SK-N-SH treated with all-trans-retinoic acid at 6 μM for 48 hours (cell line): ENCODE results near the gene SLC15A2.
"Not testable (repeated sequence)": the region's sequence is repeated elsewhere in the genome, so short reads cannot be mapped to it uniquely, and the experiment has no call there.

Experiments used
- ATAC-seq: fragments of 200-7000 bp; cut with Tn5 transposase; 3 replicates; pipeline ENCODE4 v1.9.1; 2020; ENCODE audit warnings: mild to moderate bottlenecking, moderate library complexity
- ARNTL ChIP-seq: fragments of 450-650 bp; formaldehyde crosslinking; IDR thresholded peaks from 2 replicates; pipeline ENCODE4 v1.5.0; 2020; ENCODE audit warnings: low read depth, mild to moderate bottlenecking, moderate library complexity, borderline replicate concordance
- BACH2 ChIP-seq: fragments of 250-450 bp; sonication (Bioruptor Pico); IDR thresholded peaks from 2 replicates; pipeline ENCODE4 v1.9.0; 2021; ENCODE audit warnings: mild to moderate bottlenecking, borderline replicate concordance
- CSDC2 ChIP-seq: fragments of 250-450 bp; sonication (Bioruptor Pico); IDR thresholded peaks from 2 replicates; pipeline ENCODE4 v1.5.0; 2020; ENCODE audit warnings: mild to moderate bottlenecking, moderate library complexity
- ESRRG ChIP-seq: fragments of 250-450 bp; sonication (Bioruptor Pico); IDR thresholded peaks from 2 replicates; pipeline ENCODE4 v1.6.1; 2021; ENCODE audit warnings: mild to moderate bottlenecking
- GLIS3 ChIP-seq: fragments of 250-450 bp; sonication (Bioruptor Pico); IDR thresholded peaks from 2 replicates; pipeline ENCODE4 v1.5.0; 2020; ENCODE audit warnings: mild to moderate bottlenecking, moderate library complexity
- ISL1 ChIP-seq: fragments of 250-450 bp; sonication (Bioruptor Pico); IDR thresholded peaks from 2 replicates; pipeline ENCODE4 v2.1.2; 2022; ENCODE audit warnings: mild to moderate bottlenecking, moderate library complexity
- OSR1 ChIP-seq: fragments of 250-450 bp; sonication (Bioruptor Pico); IDR thresholded peaks from 2 replicates; pipeline ENCODE4 v1.8.0; 2022; ENCODE audit warnings: moderate library complexity, mild to moderate bottlenecking, inconsistent platforms
- PPARA ChIP-seq: fragments of 250-450 bp; sonication (Bioruptor Pico); IDR thresholded peaks from 2 replicates; pipeline ENCODE4 v1.5.0; 2020; ENCODE audit warnings: mild to moderate bottlenecking, borderline replicate concordance
- RARB ChIP-seq: fragments of 250-450 bp; sonication (Bioruptor Pico); IDR thresholded peaks from 2 replicates; pipeline ENCODE4 v1.8.0; 2021; ENCODE audit warnings: mild to moderate bottlenecking, moderate library complexity
- SNAI2 ChIP-seq: fragments of 250-450 bp; sonication (Bioruptor Pico); IDR thresholded peaks from 2 replicates; pipeline ENCODE4 v1.5.0; 2020; ENCODE audit warnings: mild to moderate bottlenecking, moderate library complexity
- TCF4 ChIP-seq: fragments of 250-450 bp; sonication (Bioruptor Pico); IDR thresholded peaks from 2 replicates; pipeline ENCODE4 v1.8.0; 2021; ENCODE audit warnings: mild to moderate bottlenecking, moderate library complexity, borderline replicate concordance
- TOX ChIP-seq: fragments of 250-450 bp; sonication (Bioruptor Pico); IDR thresholded peaks from 2 replicates; pipeline ENCODE4 v1.8.0; 2021; ENCODE audit warnings: mild to moderate bottlenecking, moderate library complexity, borderline replicate concordance
- ZC3H10 ChIP-seq: fragments of 250-450 bp; sonication (Bioruptor Pico); IDR thresholded peaks from 2 replicates; pipeline ENCODE4 v1.5.1; 2021; ENCODE audit warnings: mild to moderate bottlenecking, moderate library complexity
- ZFP3 ChIP-seq: fragments of 250-450 bp; sonication (Bioruptor Pico); IDR thresholded peaks from 2 replicates; pipeline ENCODE4 v1.5.0; 2020; ENCODE audit warnings: mild to moderate bottlenecking, moderate library complexity
- ZFP30 ChIP-seq: fragments of 450-650 bp; formaldehyde crosslinking; IDR thresholded peaks from 2 replicates; pipeline ENCODE4 v1.5.0; 2022; ENCODE audit warnings: mild to moderate bottlenecking, moderate library complexity
- ZNF70 ChIP-seq: fragments of 450-650 bp; formaldehyde crosslinking; IDR thresholded peaks from 2 replicates; pipeline ENCODE4 v1.5.0; 2020; ENCODE audit warnings: mild to moderate bottlenecking, moderate library complexity
- ZNF8 ChIP-seq: fragments of 450-650 bp; formaldehyde crosslinking; IDR thresholded peaks from 2 replicates; pipeline ENCODE4 v1.5.0; 2020; ENCODE audit warnings: mild to moderate bottlenecking, moderate library complexity
- TF ChIP-seq, protein P1 (sequence below): fragments of 250-450 bp; sonication (Bioruptor Pico); IDR thresholded peaks from 2 replicates; pipeline ENCODE4 v1.5.1; 2021; ENCODE audit warnings: mild to moderate bottlenecking, moderate library complexity
- TF ChIP-seq, protein P2 (sequence below): fragments of 250-450 bp; sonication (Bioruptor Pico); IDR thresholded peaks from 2 replicates; pipeline ENCODE4 v1.5.1; 2020; ENCODE audit warnings: low read depth, mild to moderate bottlenecking, moderate library complexity
- TF ChIP-seq, protein P3 (sequence below): fragments of 250-450 bp; sonication (Bioruptor Pico); IDR thresholded peaks from 2 replicates; pipeline ENCODE4 v1.8.0; 2020; ENCODE audit warnings: mild to moderate bottlenecking, moderate library complexity, borderline replicate concordance
- TF ChIP-seq, protein P4 (sequence below): fragments of 250-450 bp; sonication (Bioruptor Pico); IDR thresholded peaks from 2 replicates; pipeline ENCODE4 v1.5.0; 2020; ENCODE audit warnings: mild to moderate bottlenecking, moderate library complexity

SLC15A2 gene

DNA sequence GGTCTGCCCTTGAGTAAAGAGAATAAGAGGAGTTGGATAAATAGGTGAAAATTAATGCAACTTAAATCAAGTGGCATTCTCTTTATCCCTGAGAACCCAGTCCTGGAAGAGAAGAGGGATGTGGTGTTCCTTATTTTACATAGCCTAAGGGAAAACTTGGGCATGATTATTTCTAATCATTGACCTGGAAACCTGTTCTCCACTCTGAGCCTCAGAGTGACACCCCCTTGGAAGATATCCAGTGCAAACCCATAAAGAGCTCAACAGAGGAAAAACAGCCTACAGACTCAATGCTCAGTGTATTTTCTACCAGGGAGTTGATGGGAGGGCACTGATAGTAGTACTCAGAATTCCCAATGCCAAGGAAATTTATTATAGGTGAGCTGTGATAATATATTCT lies 22.0 kb downstream of the SLC15A2 start:
- TF ChIP-seq ZNF8 (CRISPR knock-in tag) = no peak
- no peak for TF ChIP-seq OSR1
- TF ChIP-seq, protein P1, sequence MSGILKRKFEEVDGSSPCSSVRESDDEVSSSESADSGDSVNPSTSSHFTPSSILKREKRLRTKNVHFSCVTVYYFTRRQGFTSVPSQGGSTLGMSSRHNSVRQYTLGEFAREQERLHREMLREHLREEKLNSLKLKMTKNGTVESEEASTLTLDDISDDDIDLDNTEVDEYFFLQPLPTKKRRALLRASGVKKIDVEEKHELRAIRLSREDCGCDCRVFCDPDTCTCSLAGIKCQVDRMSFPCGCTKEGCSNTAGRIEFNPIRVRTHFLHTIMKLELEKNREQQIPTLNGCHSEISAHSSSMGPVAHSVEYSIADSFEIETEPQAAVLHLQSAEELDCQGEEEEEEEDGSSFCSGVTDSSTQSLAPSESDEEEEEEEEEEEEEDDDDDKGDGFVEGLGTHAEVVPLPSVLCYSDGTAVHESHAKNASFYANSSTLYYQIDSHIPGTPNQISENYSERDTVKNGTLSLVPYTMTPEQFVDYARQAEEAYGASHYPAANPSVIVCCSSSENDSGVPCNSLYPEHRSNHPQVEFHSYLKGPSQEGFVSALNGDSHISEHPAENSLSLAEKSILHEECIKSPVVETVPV (CRISPR knock-in tag) = no peak
- TF ChIP-seq, protein P2, sequence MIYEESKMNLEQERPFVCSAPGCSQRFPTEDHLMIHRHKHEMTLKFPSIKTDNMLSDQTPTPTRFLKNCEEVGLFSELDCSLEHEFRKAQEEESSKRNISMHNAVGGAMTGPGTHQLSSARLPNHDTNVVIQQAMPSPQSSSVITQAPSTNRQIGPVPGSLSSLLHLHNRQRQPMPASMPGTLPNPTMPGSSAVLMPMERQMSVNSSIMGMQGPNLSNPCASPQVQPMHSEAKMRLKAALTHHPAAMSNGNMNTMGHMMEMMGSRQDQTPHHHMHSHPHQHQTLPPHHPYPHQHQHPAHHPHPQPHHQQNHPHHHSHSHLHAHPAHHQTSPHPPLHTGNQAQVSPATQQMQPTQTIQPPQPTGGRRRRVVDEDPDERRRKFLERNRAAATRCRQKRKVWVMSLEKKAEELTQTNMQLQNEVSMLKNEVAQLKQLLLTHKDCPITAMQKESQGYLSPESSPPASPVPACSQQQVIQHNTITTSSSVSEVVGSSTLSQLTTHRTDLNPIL (CRISPR knock-in tag) = no peak
- no peak for TF ChIP-seq RARB (CRISPR knock-in tag)
- no peak for TF ChIP-seq ZFP3 (CRISPR knock-in tag)
- no peak for TF ChIP-seq ISL1 (CRISPR knock-in tag)
- TF ChIP-seq ESRRG = no peak
- no peak for TF ChIP-seq ZFP30 (CRISPR knock-in tag)
- ATAC-seq = no peak

DNA sequence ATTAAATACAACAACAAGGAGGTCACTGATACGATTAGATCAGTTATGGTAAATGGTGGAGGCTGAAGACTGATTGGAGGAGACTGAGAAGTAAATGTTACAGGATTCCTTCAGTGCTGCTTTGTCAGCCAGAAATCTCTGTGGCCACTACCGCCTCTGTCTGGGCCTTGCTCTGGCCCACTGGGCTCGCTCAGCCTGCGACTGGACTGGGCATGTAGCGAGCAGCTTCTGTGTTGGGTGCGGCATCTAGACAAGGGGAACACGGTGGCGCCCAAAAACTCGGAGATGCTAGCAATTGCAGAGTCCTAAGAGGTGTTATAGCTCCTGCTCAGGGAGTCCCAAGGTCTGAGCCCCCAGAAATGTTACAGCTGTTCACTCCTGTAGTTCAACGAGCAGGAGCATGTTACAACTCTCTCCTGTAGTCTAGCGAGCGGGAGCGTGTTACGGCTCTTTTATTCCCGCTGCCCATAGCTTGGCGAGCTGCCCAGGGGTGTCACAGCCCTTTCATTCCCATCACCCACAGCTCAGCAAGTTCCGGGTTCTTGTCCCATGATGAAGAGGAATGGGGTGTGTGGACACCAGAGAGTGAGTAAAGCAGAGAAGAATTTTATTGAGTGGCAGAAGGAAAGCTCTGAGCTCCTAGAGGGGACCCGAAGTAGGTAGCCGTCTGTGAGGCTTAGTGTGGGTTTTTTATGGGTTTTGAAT lies 24.7 kb downstream of the SLC15A2 start:
- no peak for ATAC-seq
- TF ChIP-seq, protein P3, sequence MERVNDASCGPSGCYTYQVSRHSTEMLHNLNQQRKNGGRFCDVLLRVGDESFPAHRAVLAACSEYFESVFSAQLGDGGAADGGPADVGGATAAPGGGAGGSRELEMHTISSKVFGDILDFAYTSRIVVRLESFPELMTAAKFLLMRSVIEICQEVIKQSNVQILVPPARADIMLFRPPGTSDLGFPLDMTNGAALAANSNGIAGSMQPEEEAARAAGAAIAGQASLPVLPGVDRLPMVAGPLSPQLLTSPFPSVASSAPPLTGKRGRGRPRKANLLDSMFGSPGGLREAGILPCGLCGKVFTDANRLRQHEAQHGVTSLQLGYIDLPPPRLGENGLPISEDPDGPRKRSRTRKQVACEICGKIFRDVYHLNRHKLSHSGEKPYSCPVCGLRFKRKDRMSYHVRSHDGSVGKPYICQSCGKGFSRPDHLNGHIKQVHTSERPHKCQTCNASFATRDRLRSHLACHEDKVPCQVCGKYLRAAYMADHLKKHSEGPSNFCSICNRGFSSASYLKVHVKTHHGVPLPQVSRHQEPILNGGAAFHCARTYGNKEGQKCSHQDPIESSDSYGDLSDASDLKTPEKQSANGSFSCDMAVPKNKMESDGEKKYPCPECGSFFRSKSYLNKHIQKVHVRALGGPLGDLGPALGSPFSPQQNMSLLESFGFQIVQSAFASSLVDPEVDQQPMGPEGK (CRISPR knock-in tag) = no peak
- TF ChIP-seq TCF4 (no peak), ESRRG (no peak)

DNA sequence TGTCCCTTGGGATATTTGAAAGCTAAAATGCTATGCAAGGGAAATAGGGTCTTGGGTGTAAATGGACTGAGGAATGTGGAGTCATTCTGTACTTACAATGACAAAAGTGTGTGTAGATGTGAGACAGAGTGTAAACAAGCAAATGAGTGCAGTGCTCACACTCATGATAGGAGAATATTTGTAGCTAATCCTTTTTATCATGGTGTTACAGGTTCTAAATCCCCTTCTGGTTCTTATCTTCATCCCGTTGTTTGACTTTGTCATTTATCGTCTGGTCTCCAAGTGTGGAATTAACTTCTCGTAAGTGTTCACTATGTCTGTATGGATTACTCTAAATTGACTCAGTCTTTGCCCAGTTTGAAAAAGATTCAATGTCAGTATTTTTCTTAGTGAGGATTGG lies 30.5 kb downstream of the SLC15A2 start:
- no peak for ATAC-seq
- TF ChIP-seq ZNF70 (CRISPR knock-in tag) (no peak), CSDC2 (no peak), ARNTL (no peak), ZNF8 (CRISPR knock-in tag) (no peak), PPARA (CRISPR knock-in tag) (no peak), TCF4 (no peak), ZFP30 (CRISPR knock-in tag) (no peak), ESRRG (no peak), GLIS3 (CRISPR knock-in tag) (no peak), TOX (CRISPR knock-in tag) (no peak), ZC3H10 (no peak), SNAI2 (CRISPR knock-in tag) (no peak), BACH2 (no peak), ISL1 (CRISPR knock-in tag) (no peak)
- TF ChIP-seq, protein P3 (CRISPR knock-in tag) = no peak
- TF ChIP-seq, protein P1 (CRISPR knock-in tag) = no peak

DNA sequence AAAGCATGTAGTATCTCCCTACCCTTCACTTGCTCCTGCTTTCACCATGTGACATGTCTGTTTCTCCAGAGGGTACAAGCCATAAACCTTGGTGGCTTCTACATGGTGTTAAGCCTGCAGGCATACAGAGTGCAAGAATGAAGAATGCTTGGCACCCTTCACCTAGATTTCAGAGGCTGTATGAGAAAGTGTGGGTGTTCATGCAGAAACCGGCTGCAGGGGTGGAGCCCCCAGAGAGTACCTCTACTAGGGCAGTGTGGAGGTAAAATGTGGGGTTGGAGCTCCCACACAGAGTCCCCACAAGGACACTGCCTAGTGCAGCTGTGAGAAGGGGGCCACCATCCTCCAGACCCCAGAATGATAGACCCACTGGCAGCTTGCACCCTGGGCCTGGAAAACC lies 32.2 kb downstream of the SLC15A2 start:
- TF ChIP-seq OSR1 (no peak), RARB (CRISPR knock-in tag) (no peak), CSDC2 (no peak), ESRRG (no peak)
- TF ChIP-seq, protein P4, sequence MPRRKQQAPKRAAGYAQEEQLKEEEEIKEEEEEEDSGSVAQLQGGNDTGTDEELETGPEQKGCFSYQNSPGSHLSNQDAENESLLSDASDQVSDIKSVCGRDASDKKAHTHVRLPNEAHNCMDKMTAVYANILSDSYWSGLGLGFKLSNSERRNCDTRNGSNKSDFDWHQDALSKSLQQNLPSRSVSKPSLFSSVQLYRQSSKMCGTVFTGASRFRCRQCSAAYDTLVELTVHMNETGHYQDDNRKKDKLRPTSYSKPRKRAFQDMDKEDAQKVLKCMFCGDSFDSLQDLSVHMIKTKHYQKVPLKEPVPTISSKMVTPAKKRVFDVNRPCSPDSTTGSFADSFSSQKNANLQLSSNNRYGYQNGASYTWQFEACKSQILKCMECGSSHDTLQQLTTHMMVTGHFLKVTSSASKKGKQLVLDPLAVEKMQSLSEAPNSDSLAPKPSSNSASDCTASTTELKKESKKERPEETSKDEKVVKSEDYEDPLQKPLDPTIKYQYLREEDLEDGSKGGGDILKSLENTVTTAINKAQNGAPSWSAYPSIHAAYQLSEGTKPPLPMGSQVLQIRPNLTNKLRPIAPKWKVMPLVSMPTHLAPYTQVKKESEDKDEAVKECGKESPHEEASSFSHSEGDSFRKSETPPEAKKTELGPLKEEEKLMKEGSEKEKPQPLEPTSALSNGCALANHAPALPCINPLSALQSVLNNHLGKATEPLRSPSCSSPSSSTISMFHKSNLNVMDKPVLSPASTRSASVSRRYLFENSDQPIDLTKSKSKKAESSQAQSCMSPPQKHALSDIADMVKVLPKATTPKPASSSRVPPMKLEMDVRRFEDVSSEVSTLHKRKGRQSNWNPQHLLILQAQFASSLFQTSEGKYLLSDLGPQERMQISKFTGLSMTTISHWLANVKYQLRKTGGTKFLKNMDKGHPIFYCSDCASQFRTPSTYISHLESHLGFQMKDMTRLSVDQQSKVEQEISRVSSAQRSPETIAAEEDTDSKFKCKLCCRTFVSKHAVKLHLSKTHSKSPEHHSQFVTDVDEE (CRISPR knock-in tag) = no peak
- ATAC-seq = no peak

DNA sequence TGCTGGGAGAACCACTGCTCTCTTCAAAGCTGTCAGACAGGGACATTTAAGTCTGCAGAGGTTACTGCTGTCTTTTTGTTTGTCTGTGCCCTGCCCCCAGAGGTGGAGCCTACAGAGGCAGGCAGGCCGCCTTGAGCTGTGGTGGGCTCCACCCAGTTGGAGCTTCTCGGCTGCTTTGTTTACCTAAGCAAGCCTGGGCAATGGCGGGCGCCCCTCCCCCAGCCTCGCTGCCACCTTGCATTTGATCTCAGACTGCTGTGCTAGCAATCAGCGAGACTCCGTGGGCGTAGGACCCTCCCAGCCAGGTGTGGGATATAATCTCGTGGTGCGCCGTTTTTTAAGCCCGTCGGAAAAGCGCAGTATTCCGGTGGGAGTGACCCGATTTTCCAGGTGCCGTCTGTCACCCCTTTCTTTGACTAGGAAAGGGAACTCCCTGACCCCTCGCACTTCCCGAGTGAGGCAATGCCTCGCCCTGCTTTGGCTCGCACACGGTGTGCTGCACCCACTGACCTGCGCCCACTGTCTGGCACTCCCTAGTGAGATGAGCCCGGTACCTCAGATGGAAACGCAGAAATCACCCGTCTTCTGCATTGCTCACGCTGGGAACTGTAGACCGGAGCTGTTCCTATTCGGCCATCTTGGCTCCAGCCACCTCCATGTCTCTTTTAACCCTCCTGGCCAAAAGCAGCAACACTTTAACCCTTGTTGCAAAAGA lies 44.1 kb downstream of the SLC15A2 start:
- ATAC-seq = not testable (repeated sequence)
